NK-92 (cell line): ENCODE measurements around the gene CDKN1A.

Experiments used
- DNase-seq: peaks from one replicate; lab custom pipeline; 2025; ENCODE audit not compliant: unreplicated experiment; lab: John Stamatoyannopoulos, UW

The CDKN1A gene

GRCh38 chr6:36655085-36655724, 23.3 kb upstream of the CDKN1A start:
- DNase-seq: no peak

GRCh38 chr6:36656441-36656840, 22.1 kb upstream of the CDKN1A start:
- DNase-seq: no peak

GRCh38 chr6:36657271-36657670, 21.2 kb upstream of the CDKN1A start:
- DNase-seq: no peak

DNA sequence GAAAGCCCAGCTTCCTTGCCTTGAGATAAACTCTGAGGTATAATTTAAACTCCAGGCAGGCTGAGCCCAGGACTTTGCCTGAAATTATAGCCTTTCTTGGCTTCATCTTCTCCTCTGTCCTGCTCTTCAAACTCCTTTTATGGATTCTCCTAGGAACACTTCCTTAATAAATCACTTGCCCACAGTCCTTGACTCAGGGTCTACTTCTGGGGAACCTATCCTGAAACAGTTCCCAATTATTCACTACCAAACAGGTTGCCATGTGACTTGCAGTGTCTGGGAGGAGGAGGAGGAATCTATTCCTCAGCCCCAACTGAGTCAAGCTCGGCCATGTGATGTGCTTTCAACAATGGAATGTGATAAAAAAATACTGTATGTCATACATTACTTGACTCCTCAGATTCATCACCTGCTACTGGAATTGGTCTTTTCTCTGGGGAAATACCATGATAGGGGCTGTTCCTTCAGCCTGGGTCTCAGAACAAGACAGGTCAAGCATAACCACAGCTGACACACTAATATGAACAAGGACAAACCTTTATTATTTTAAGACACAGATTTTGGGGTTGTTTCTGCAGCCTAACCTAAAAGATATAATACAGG, 20.5 kb upstream of the CDKN1A start:
- DNase-seq: no peak

GRCh38 chr6:36659271-36659670, 19.2 kb upstream of the CDKN1A start:
- no peak for DNase-seq

- no peak for DNase-seq
Measured at GRCh38 chr6:36660771-36661471, 17.6 kb upstream of the CDKN1A start.

DNA sequence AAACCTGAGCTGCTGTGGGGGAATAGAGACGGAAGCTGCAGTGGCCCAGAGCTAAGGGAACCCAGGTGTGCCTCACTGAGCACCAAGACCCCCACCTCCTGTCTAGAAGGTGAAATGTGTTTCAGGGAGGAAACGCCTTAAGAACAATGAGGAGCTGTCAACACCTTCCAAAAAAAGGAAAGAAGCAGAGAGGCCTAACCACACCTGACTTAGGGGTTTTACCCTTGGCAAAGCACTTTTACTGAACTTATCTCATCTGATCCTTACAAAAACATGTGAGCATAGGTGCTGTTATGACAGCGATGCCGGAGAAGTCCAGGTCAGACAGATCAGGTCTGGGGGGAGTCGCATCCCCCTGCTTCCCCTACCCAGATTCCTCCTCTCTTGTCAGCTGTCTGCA, 16.1 kb upstream of the CDKN1A start:
- no peak for DNase-seq

- no peak for DNase-seq
Measured at GRCh38 chr6:36662827-36663256, 15.7 kb upstream of the CDKN1A start.

DNA sequence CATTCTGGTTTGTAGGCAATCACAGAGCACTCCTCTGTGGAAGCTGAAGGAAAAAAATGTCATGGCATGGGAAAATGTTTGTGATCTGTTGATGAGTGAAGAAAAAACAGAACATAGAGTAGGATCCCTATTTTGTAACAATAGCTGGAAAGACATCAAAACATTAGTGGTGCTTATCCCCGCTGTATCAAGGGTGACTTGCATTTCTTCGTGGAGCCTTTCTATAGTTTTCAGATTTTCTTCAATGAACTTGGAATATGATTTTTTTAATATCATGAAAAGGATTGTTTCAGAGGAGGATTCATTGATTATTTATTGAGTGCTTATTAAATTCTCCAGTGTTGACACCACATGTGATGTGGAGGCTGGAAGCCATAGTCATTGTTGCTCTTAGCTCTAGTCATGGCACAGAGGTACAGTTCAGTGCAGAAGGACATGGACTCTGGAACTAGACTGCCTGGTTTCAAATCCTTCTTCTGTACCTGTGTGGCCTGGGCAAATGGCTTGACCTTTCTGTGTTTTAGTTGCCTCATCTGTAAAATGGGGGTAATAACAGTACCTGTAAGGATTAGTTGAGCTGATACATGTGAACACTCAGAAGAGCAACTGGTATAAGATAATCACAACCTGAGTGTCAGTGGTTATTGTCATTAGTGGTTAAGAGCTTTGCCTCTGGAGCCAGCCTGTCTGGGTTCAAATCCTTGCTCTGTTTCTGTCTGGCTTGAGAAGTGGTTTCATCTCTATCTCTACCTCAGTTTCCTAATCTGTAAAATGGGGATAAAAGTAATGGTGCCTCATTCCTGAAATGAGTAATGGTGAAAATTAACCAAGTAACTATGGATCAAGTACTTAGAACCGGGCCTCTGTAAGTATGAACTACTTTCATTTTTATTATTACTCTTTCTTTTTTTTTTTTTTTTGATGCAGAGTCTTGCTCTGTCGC, 14.7 kb upstream of the CDKN1A start:
- DNase-seq: no peak

DNA sequence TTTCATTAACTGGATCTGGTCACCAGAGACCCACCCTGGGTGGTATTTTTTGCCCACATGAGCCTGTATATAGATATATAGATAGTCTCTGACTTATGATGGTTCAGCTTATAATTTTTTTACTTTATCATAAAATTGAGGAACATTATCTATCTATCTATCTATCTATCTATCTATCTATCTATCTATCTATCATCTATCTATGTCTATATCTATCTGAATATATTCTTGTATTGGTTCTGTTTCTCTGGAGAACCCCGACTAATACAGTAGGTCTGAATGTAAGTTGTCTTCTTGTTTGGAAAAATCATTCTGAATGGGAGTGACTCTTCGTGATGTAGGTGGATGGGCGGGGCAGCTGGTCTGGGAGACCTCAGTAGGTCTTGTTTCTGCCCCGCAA, 13.3 kb upstream of the CDKN1A start:
- DNase-seq: no peak

DNA sequence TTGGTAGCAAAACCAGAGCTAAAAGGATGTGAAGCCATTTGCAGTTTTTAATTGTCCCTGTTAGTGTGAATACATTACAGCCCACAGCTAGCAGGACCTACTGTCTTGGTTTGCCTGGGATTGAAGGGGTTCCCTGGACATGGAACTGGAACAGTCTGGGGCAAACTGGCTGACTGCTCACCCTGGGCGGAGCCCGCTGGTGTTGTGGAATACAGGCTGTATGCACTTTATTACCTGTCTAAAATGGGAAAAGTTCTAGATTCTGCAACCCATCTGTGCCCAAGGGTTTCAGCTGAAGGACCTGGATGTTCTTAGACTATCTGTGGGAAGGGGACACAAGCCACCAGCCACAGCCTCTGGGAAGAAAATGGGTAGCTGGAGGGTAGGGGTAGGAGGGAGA, 12.2 kb upstream of the CDKN1A start:
- DNase-seq: no peak

DNA sequence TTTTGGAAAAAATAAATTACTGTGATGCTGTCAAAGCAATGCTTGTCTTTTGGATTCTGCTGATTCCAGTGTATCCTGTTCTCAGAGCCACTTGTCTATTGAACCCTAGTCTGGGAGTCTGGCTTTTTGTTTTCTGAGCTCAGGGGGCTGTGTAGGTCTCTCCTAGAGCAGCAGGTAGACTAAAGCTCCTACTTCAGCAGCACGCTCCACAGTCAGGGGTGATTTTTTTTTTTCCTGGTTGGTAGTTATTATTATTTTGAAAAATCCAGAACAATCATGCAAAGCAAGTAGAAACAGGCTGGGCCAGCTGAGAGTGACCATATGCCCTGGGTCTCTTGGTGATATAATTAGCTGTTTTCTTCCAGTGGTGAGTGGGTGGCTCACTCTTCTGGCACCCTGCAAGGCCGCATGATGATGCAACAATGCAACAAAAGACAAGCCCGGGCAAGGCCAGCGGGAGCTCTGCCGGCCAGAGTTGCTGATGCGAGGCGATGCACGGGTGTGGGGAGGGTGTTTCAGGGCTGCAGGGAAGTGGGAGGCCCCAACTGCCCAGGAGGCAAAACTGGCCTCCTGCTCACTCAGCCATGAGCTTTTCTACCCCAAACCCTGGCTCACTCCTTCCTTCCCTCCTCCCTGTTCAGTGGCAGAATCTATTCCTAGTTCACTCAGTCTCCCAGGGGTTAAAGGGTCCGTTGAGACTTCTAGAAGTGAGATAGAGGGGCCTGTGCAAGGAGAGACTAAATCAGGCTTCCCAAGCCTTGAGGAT, 11.5 kb upstream of the CDKN1A start:
- no peak for DNase-seq

GRCh38 chr6:36668591-36668990, 9.9 kb upstream of the CDKN1A start:
- no peak for DNase-seq

DNA sequence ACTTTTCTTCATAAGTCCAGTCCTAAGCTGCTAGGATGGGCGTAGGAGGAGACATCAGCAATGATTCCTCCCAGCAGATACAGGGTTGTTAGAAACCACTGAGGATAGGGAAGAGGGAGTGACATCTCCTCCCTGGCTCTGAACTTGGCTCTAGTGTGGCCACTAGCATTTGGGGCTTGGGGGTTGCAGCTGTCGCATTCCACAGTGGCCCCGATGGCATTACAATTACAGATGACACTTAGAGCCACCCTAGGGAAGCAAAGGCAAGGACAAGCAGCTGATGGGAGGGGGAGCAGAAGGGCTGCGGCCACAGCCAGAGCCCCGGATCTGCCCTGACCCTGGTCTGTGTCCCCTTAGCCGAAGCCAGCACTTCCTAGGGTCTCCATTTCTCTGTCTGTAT, 9.5 kb upstream of the CDKN1A start:
- DNase-seq: no peak

- no peak for DNase-seq
Measured at GRCh38 chr6:36670271-36670670, 8.2 kb upstream of the CDKN1A start.

GRCh38 chr6:36671687-36672375, 6.7 kb upstream of the CDKN1A start:
- no peak for DNase-seq

GRCh38 chr6:36673882-36674281, 4.6 kb upstream of the CDKN1A start:
- no peak for DNase-seq

DNA sequence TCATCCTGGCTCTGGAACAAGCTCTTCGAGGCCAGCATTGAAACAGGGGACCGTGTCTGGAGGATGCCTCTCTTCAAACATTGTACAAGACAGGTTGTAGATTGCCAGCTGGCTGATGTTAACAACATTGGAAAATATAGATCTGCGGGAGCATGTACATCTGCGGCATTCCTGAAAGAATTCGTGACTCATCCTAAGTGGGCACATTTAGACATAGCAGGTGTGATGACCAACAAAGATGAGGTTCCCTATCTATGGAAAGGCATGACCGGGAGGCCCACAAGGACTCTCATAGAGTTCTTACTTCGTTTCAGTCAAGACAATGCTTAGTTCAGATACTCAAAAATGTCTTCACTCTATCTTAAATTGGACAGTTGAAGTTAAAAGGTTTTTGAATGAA, 3.6 kb upstream of the CDKN1A start:
- no peak for DNase-seq

- DNase-seq: no peak
Measured at GRCh38 chr6:36676141-36677058, 2.1 kb upstream of the CDKN1A start.
